ENCODE results near the gene PDZD2.

DNA sequence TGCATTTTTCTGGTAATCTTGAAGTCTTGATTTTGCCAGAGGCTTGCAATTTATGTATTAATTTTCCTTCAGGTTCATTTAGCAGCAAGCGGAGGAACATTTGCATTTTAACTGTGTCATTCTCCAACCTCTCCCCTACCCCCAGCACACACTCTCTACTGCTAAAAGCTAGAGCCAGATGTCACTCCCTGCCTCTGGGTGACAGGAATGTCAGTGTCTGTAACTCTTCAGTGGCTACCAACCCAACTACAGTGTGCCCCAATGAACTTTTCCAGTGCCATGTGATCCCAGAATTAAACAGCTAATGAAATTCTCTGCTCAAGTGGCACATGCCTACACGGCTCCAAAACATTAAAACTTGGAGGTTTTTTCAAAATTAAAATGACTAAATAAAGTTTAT lies 274.9 kb downstream of the PDZD2 start:
- TF ChIP-seq, protein P1, sequence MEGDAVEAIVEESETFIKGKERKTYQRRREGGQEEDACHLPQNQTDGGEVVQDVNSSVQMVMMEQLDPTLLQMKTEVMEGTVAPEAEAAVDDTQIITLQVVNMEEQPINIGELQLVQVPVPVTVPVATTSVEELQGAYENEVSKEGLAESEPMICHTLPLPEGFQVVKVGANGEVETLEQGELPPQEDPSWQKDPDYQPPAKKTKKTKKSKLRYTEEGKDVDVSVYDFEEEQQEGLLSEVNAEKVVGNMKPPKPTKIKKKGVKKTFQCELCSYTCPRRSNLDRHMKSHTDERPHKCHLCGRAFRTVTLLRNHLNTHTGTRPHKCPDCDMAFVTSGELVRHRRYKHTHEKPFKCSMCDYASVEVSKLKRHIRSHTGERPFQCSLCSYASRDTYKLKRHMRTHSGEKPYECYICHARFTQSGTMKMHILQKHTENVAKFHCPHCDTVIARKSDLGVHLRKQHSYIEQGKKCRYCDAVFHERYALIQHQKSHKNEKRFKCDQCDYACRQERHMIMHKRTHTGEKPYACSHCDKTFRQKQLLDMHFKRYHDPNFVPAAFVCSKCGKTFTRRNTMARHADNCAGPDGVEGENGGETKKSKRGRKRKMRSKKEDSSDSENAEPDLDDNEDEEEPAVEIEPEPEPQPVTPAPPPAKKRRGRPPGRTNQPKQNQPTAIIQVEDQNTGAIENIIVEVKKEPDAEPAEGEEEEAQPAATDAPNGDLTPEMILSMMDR (IDR thresholded peaks at IDR 0.05), result no peak
- TF ChIP-seq EP300 (IDR thresholded peaks at IDR 0.05) (no peak), POLR2A (IDR thresholded peaks at IDR 0.05) (no peak)

All from sigmoid colon (tissue), 4 donors.